Progenitor cell of endocrine pancreas (in vitro differentiated cells): ENCODE data around the gene AOAH. TPM values are rescaled to one million over a fixed set of nuclear protein-coding genes. Genes with fewer than 3 reads are reported as not detected.

Experiments
- DNase-seq: peaks from one replicate; pipeline ENCODE4 v3.0.0; 2021; ENCODE audit warnings: low spot score; ENCODE audit not compliant: unreplicated experiment
- H3K27ac Mint-ChIP-seq: 2 replicates; pipeline ENCODE4 v1.8.0; 2021; ENCODE audit warnings: mild to moderate bottlenecking, moderate library complexity, mixed read lengths
- H3K27me3 Mint-ChIP-seq: 2 replicates; pipeline ENCODE4 v1.8.0; 2021; ENCODE audit warnings: mixed read lengths
- H3K36me3 Mint-ChIP-seq: 2 replicates; pipeline ENCODE4 v1.8.0; 2022; ENCODE audit warnings: mixed read lengths; ENCODE audit not compliant: insufficient read depth
- H3K4me1 Mint-ChIP-seq: 2 replicates; pipeline ENCODE4 v1.8.0; 2021; ENCODE audit warnings: low read depth, mixed read lengths
- H3K4me3 Mint-ChIP-seq: 2 replicates; pipeline ENCODE4 v1.8.0; 2021; ENCODE audit warnings: low read depth, mild to moderate bottlenecking, moderate library complexity, mixed read lengths
- H3K9me3 Mint-ChIP-seq: 2 replicates; pipeline ENCODE4 v1.8.0; 2021; ENCODE audit warnings: low read depth, mixed read lengths
- CTCF ChIP-seq: fragments of 200-600 bp; sonication (generic); IDR thresholded peaks from one replicate; pipeline ENCODE4 v1.5.0; 2021; ENCODE audit warnings: antibody characterized with exemption, mild to moderate bottlenecking; ENCODE audit not compliant: unreplicated experiment
- total RNA-seq: library from RNA; stranded (reverse); gene quantifications from 2 replicates; pipeline ENCODE4 v1.2.1, GENCODE V29; 2021

AOAH gene
- total RNA-seq, 1 donor from 2014 or later = 3.3 TPM

- Mint-ChIP-seq H3K27me3 (no peaks in the 10 kb centered on the region), H3K4me3 (no peak overlapping the region), H3K27ac (no peak overlapping the region), H3K4me1 (peaks cover 40% of the 10 kb centered on the region), H3K9me3 (peaks cover 29% of the 10 kb centered on the region), H3K36me3 (peaks cover 11% of the 10 kb centered on the region)
- DNase-seq = no peak
- no peak for TF ChIP-seq CTCF
Measured at GRCh38 chr7:36663481-36663880, 60.8 kb downstream of the AOAH start.

- TF ChIP-seq CTCF = no peak
- Mint-ChIP-seq H3K36me3 (peaks cover 9% of the 10 kb centered on the region), H3K9me3 (peaks cover 26% of the 10 kb centered on the region), H3K4me3 (no peak overlapping the region), H3K27ac (no peak overlapping the region), H3K27me3 (no peaks in the 10 kb centered on the region), H3K4me1 (peaks cover 39% of the 10 kb centered on the region)
- DNase-seq = no peak
Measured at GRCh38 chr7:36661135-36661840, 63.0 kb downstream of the AOAH start.

GRCh38 chr7:36659638-36660341 is 64.5 kb downstream of the AOAH start:
- no peak for DNase-seq
- peak overlapping the region; percentile 42 for H3K27ac Mint-ChIP-seq
- H3K4me1 Mint-ChIP-seq = peaks cover 41% of the 10 kb centered on the region

GRCh38 chr7:36659172-36659516 is 65.2 kb downstream of the AOAH start:
- no peak for TF ChIP-seq CTCF
- H3K4me3 Mint-ChIP-seq = no peak overlapping the region
- peak overlapping the region; percentile 88 for H3K27ac Mint-ChIP-seq
- DNase-seq = no peak
- H3K4me1 Mint-ChIP-seq = peaks cover 44% of the 10 kb centered on the region
- H3K9me3 Mint-ChIP-seq = peaks cover 9% of the 10 kb centered on the region
- no peaks in the 10 kb centered on the region for H3K36me3 Mint-ChIP-seq
- no peaks in the 10 kb centered on the region for H3K27me3 Mint-ChIP-seq

More at GRCh38 chr7:36659638-36660341, 64.5 kb downstream of the AOAH start:
- Mint-ChIP-seq H3K4me3 (no peak overlapping the region), H3K9me3 (peaks cover 15% of the 10 kb centered on the region), H3K36me3 (peaks cover 4% of the 10 kb centered on the region), H3K27me3 (no peaks in the 10 kb centered on the region)
- no peak for TF ChIP-seq CTCF

- Mint-ChIP-seq H3K27me3 (no peaks in the 10 kb centered on the region), H3K4me3 (no peak overlapping the region), H3K4me1 (peaks cover 49% of the 10 kb centered on the region), H3K9me3 (peaks cover 5% of the 10 kb centered on the region), H3K27ac (peak overlapping the region; percentile 88), H3K36me3 (no peaks in the 10 kb centered on the region)
- DNase-seq = no peak
- no peak for TF ChIP-seq CTCF
Measured at GRCh38 chr7:36658335-36659171, 65.7 kb downstream of the AOAH start.
